ENCODE measurements around the gene TTF1. TPM values are rescaled to one million over a fixed set of nuclear protein-coding genes. Genes with fewer than 3 reads are reported as not detected.

TTF1 gene
- total RNA-seq, 4 donors from 2014 or later, result 11.9 to 18.2 (median 12.8) TPM

- in situ Hi-C loops (cut with MboI; ENCODE audit: low sequenced_read_pairs in 4 of 4), result no loop called here
- Histone ChIP-seq H3K9me3 (no peaks in the 10 kb centered on the region), H3K4me1 (no peaks in the 10 kb centered on the region), H3K36me3 (peaks cover 10 to 87% of the 10 kb centered on the region in 2 donors), H3K27ac (no peak overlapping the region), H3K27me3 (no peaks in the 10 kb centered on the region), H3K4me3 (no peak overlapping the region)
- TF ChIP-seq CTCF (IDR thresholded peaks at IDR 0.05 in 4 of 5, conservative IDR thresholded peaks at IDR 0.05 in 1 of 5) (no peak), POLR2A (IDR thresholded peaks at IDR 0.05) (no peak)
- DNase-seq (no peak), ATAC-seq (no peak)
- intact Hi-C loops (cut with DNase I; ENCODE audit: low total_unique reads), result no loop called here
Measured at GRCh38 chr9:132395560-132395959, 11.1 kb downstream of the TTF1 start.

GRCh38 chr9:132391449-132391848, 15.2 kb downstream of the TTF1 start:
- no peak for TF ChIP-seq POLR2A (IDR thresholded peaks at IDR 0.05)
- TF ChIP-seq CTCF (IDR thresholded peaks at IDR 0.05 in 4 of 5, conservative IDR thresholded peaks at IDR 0.05 in 1 of 5), result no peak
- intact Hi-C loops (cut with DNase I; ENCODE audit: low total_unique reads), result no loop called here

GRCh38 chr9:132390966-132391365, 15.7 kb downstream of the TTF1 start:
- in situ Hi-C loops (cut with MboI; ENCODE audit: low sequenced_read_pairs in 4 of 4) (no loop called here), intact Hi-C loops (cut with DNase I; ENCODE audit: low total_unique reads) (no loop called here)
- Histone ChIP-seq H3K36me3 (peaks cover 10 to 88% of the 10 kb centered on the region in 2 donors), H3K4me1 (no peaks in the 10 kb centered on the region), H3K27ac (no peak overlapping the region), H3K9me3 (no peaks in the 10 kb centered on the region), H3K4me3 (no peak overlapping the region), H3K27me3 (no peaks in the 10 kb centered on the region)
- TF ChIP-seq POLR2A (IDR thresholded peaks at IDR 0.05) (no peak), CTCF (IDR thresholded peaks at IDR 0.05 in 4 of 5, conservative IDR thresholded peaks at IDR 0.05 in 1 of 5) (no peak)
- no peak for DNase-seq
- ATAC-seq, result no peak

More at GRCh38 chr9:132391449-132391848, 15.2 kb downstream of the TTF1 start:
- Histone ChIP-seq H3K9me3 (no peaks in the 10 kb centered on the region), H3K4me1 (no peaks in the 10 kb centered on the region), H3K27me3 (no peaks in the 10 kb centered on the region), H3K36me3 (peaks cover 10 to 88% of the 10 kb centered on the region in 2 donors), H3K27ac (no peak overlapping the region), H3K4me3 (no peak overlapping the region)
- DNase-seq (no peak), ATAC-seq (no peak)
- in situ Hi-C loops (cut with MboI; ENCODE audit: low sequenced_read_pairs in 4 of 4), result no loop called here

GRCh38 chr9:132387133-132387532, 19.5 kb downstream of the TTF1 start:
- Histone ChIP-seq H3K27ac (no peak overlapping the region), H3K4me3 (no peak overlapping the region), H3K27me3 (no peaks in the 10 kb centered on the region), H3K9me3 (no peaks in the 10 kb centered on the region), H3K4me1 (no peaks in the 10 kb centered on the region), H3K36me3 (peaks cover 3 to 78% of the 10 kb centered on the region in 2 donors)
- no peak for ATAC-seq
- in situ Hi-C loops (cut with MboI; ENCODE audit: low sequenced_read_pairs in 4 of 4) (no loop called here), intact Hi-C loops (cut with DNase I; ENCODE audit: low total_unique reads) (no loop called here)
- TF ChIP-seq CTCF (IDR thresholded peaks at IDR 0.05 in 4 of 5, conservative IDR thresholded peaks at IDR 0.05 in 1 of 5) (no peak), POLR2A (IDR thresholded peaks at IDR 0.05) (no peak)
- DNase-seq, result no peak

GRCh38 chr9:132384376-132384775, 22.3 kb downstream of the TTF1 start:
- H3K27ac ChIP-seq, result no peak overlapping the region
- no peaks in the 10 kb centered on the region for H3K27me3 ChIP-seq
- intact Hi-C loops (cut with DNase I; ENCODE audit: low total_unique reads), result no loop called here
- no peaks in the 10 kb centered on the region for H3K4me1 ChIP-seq
- no peak overlapping the region for H3K4me3 ChIP-seq
- ATAC-seq (no peak), DNase-seq (no peak)
- TF ChIP-seq CTCF (IDR thresholded peaks at IDR 0.05 in 4 of 5, conservative IDR thresholded peaks at IDR 0.05 in 1 of 5) (no peak), POLR2A (IDR thresholded peaks at IDR 0.05) (no peak)
- in situ Hi-C loops (cut with MboI; ENCODE audit: low sequenced_read_pairs in 4 of 4), result no loop called here
- H3K9me3 ChIP-seq, result no peaks in the 10 kb centered on the region
- H3K36me3 ChIP-seq, result peaks cover 0 to 64% of the 10 kb centered on the region in 2 donors

Data from gastrocnemius medialis (tissue), 4 donors.